ENCODE results near the gene MPND. TPM values are rescaled to one million over a fixed set of nuclear protein-coding genes. Genes with fewer than 3 reads are reported as not detected.
A peak's percentile ranks its signal among the peaks of the same experiment; 100 is the strongest.

Gene MPND
- polyA plus RNA-seq, 2 donors: 13.5 to 15.5 TPM

- Histone ChIP-seq H3K4me3 (ENCODE audit: low read depth in 1 of 2, low read length in 2 of 2) (no peak overlapping the region), H3K9me3 (ENCODE audit: control insufficient read depth in 2 of 2, insufficient read depth in 1 of 2, low read depth in 1 of 2, low read length in 1 of 2) (no peaks in the 10 kb centered on the region), H3K27me3 (ENCODE audit: control insufficient read depth in 1 of 2, insufficient read depth in 2 of 2, low read length in 2 of 2) (no peaks in the 10 kb centered on the region), H3K27ac (ENCODE audit: low read depth in 2 of 2, low read length in 1 of 2) (no peak overlapping the region), H3K36me3 (ENCODE audit: control insufficient read depth in 2 of 2, insufficient read depth in 2 of 2, low read length in 1 of 2) (peaks cover 23 to 70% of the 10 kb centered on the region in 2 donors), H3K4me1 (ENCODE audit: control insufficient read depth in 2 of 2, insufficient read depth in 2 of 2, low read length in 1 of 2) (peaks cover 0 to 2% of the 10 kb centered on the region in 2 donors)
- WGBS, 2 donors: 83 to 87% methylated on average over 25 of the region's 25 CpGs
These were observed 15.6 kb downstream of the MPND start for GRCh38 chr19:4358709-4359626.

GRCh38 chr19:4359627-4360000 is 16.3 kb downstream of the MPND start:
- 74 to 76% methylated on average over 13 of the region's 13 CpGs for WGBS, 2 donors
- Histone ChIP-seq H3K27ac (ENCODE audit: low read depth in 2 of 2, low read length in 1 of 2) (no peak overlapping the region), H3K36me3 (ENCODE audit: control insufficient read depth in 2 of 2, insufficient read depth in 2 of 2, low read length in 1 of 2) (peaks cover 23 to 70% of the 10 kb centered on the region in 2 donors), H3K27me3 (ENCODE audit: control insufficient read depth in 1 of 2, insufficient read depth in 2 of 2, low read length in 2 of 2) (no peaks in the 10 kb centered on the region), H3K9me3 (ENCODE audit: control insufficient read depth in 2 of 2, insufficient read depth in 1 of 2, low read depth in 1 of 2, low read length in 1 of 2) (no peaks in the 10 kb centered on the region), H3K4me1 (ENCODE audit: control insufficient read depth in 2 of 2, insufficient read depth in 2 of 2, low read length in 1 of 2) (peaks cover 0 to 2% of the 10 kb centered on the region in 2 donors), H3K4me3 (ENCODE audit: low read depth in 1 of 2, low read length in 2 of 2) (no peak overlapping the region)

- no peaks in the 10 kb centered on the region for H3K9me3 ChIP-seq (ENCODE audit: control insufficient read depth in 2 of 2, insufficient read depth in 1 of 2, low read depth in 1 of 2, low read length in 1 of 2)
- H3K4me3 ChIP-seq (ENCODE audit: low read depth in 1 of 2, low read length in 2 of 2): no peak overlapping the region
- peaks cover 0 to 2% of the 10 kb centered on the region in 2 donors for H3K4me1 ChIP-seq (ENCODE audit: control insufficient read depth in 2 of 2, insufficient read depth in 2 of 2, low read length in 1 of 2)
- WGBS, 2 donors: 70 to 72% methylated on average over 9 of the region's 9 CpGs
- H3K27me3 ChIP-seq (ENCODE audit: control insufficient read depth in 1 of 2, insufficient read depth in 2 of 2, low read length in 2 of 2): no peaks in the 10 kb centered on the region
- peak overlapping the region in 1 of 2 donors; percentile 51 for H3K27ac ChIP-seq (ENCODE audit: low read depth in 2 of 2, low read length in 1 of 2)
- H3K36me3 ChIP-seq (ENCODE audit: control insufficient read depth in 2 of 2, insufficient read depth in 2 of 2, low read length in 1 of 2): peaks cover 24 to 68% of the 10 kb centered on the region in 2 donors
These were observed 16.8 kb downstream of the MPND start for GRCh38 chr19:4360081-4360569.

- peak overlapping the region in 1 of 2 donors; percentile 51 for H3K27ac ChIP-seq (ENCODE audit: low read depth in 2 of 2, low read length in 1 of 2)
- H3K36me3 ChIP-seq (ENCODE audit: control insufficient read depth in 2 of 2, insufficient read depth in 2 of 2, low read length in 1 of 2): peaks cover 26 to 74% of the 10 kb centered on the region in 2 donors
- H3K4me3 ChIP-seq (ENCODE audit: low read depth in 1 of 2, low read length in 2 of 2): no peak overlapping the region
- H3K9me3 ChIP-seq (ENCODE audit: control insufficient read depth in 2 of 2, insufficient read depth in 1 of 2, low read depth in 1 of 2, low read length in 1 of 2): no peaks in the 10 kb centered on the region
- H3K4me1 ChIP-seq (ENCODE audit: control insufficient read depth in 2 of 2, insufficient read depth in 2 of 2, low read length in 1 of 2): peaks cover 0 to 7% of the 10 kb centered on the region in 2 donors
- WGBS, 2 donors: 60 to 67% methylated on average over 12 of the region's 12 CpGs
- no peaks in the 10 kb centered on the region for H3K27me3 ChIP-seq (ENCODE audit: control insufficient read depth in 1 of 2, insufficient read depth in 2 of 2, low read length in 2 of 2)
These were observed 17.3 kb downstream of the MPND start for GRCh38 chr19:4360641-4361151.

- peak overlapping the region; percentile 12 to 51 for H3K27ac ChIP-seq (ENCODE audit: low read depth in 2 of 2, low read length in 1 of 2)
- peaks cover 0 to 8% of the 10 kb centered on the region in 2 donors for H3K4me1 ChIP-seq (ENCODE audit: control insufficient read depth in 2 of 2, insufficient read depth in 2 of 2, low read length in 1 of 2)
- H3K36me3 ChIP-seq (ENCODE audit: control insufficient read depth in 2 of 2, insufficient read depth in 2 of 2, low read length in 1 of 2): peaks cover 26 to 77% of the 10 kb centered on the region in 2 donors
- H3K4me3 ChIP-seq (ENCODE audit: low read depth in 1 of 2, low read length in 2 of 2): no peak overlapping the region
- 86% methylated on average over 49 to 50 of the region's 50 CpGs for WGBS, 2 donors
- H3K27me3 ChIP-seq (ENCODE audit: control insufficient read depth in 1 of 2, insufficient read depth in 2 of 2, low read length in 2 of 2): no peaks in the 10 kb centered on the region
- no peaks in the 10 kb centered on the region for H3K9me3 ChIP-seq (ENCODE audit: control insufficient read depth in 2 of 2, insufficient read depth in 1 of 2, low read depth in 1 of 2, low read length in 1 of 2)
These were observed 18.0 kb downstream of the MPND start for GRCh38 chr19:4361152-4362046.

GRCh38 chr19:4362101-4362828 is 18.9 kb downstream of the MPND start:
- Histone ChIP-seq H3K4me3 (ENCODE audit: low read depth in 1 of 2, low read length in 2 of 2) (no peak overlapping the region), H3K4me1 (ENCODE audit: control insufficient read depth in 2 of 2, insufficient read depth in 2 of 2, low read length in 1 of 2) (peaks cover 0 to 8% of the 10 kb centered on the region in 2 donors), H3K27me3 (ENCODE audit: control insufficient read depth in 1 of 2, insufficient read depth in 2 of 2, low read length in 2 of 2) (no peaks in the 10 kb centered on the region), H3K27ac (ENCODE audit: low read depth in 2 of 2, low read length in 1 of 2) (no peak overlapping the region), H3K36me3 (ENCODE audit: control insufficient read depth in 2 of 2, insufficient read depth in 2 of 2, low read length in 1 of 2) (peaks cover 26 to 81% of the 10 kb centered on the region in 2 donors), H3K9me3 (ENCODE audit: control insufficient read depth in 2 of 2, insufficient read depth in 1 of 2, low read depth in 1 of 2, low read length in 1 of 2) (no peaks in the 10 kb centered on the region)
- 86 to 88% methylated on average over 32 of the region's 32 CpGs for WGBS, 2 donors

GRCh38 chr19:4362831-4363545 is 19.6 kb downstream of the MPND start:
- no peak overlapping the region for H3K4me3 ChIP-seq (ENCODE audit: low read depth in 1 of 2, low read length in 2 of 2)
- H3K36me3 ChIP-seq (ENCODE audit: control insufficient read depth in 2 of 2, insufficient read depth in 2 of 2, low read length in 1 of 2): peaks cover 30 to 84% of the 10 kb centered on the region in 2 donors
- 77 to 80% methylated on average over 21 to 22 of the region's 22 CpGs for WGBS, 2 donors
- H3K27me3 ChIP-seq (ENCODE audit: control insufficient read depth in 1 of 2, insufficient read depth in 2 of 2, low read length in 2 of 2): no peaks in the 10 kb centered on the region
- no peaks in the 10 kb centered on the region for H3K9me3 ChIP-seq (ENCODE audit: control insufficient read depth in 2 of 2, insufficient read depth in 1 of 2, low read depth in 1 of 2, low read length in 1 of 2)
- peaks cover 5 to 15% of the 10 kb centered on the region in 2 donors for H3K4me1 ChIP-seq (ENCODE audit: control insufficient read depth in 2 of 2, insufficient read depth in 2 of 2, low read length in 1 of 2)
- H3K27ac ChIP-seq (ENCODE audit: low read depth in 2 of 2, low read length in 1 of 2): no peak overlapping the region

GRCh38 chr19:4363571-4364304 is 20.4 kb downstream of the MPND start:
- no peak overlapping the region for H3K4me3 ChIP-seq (ENCODE audit: low read depth in 1 of 2, low read length in 2 of 2)
- no peaks in the 10 kb centered on the region for H3K27me3 ChIP-seq (ENCODE audit: control insufficient read depth in 1 of 2, insufficient read depth in 2 of 2, low read length in 2 of 2)
- H3K36me3 ChIP-seq (ENCODE audit: control insufficient read depth in 2 of 2, insufficient read depth in 2 of 2, low read length in 1 of 2): peaks cover 30 to 83% of the 10 kb centered on the region in 2 donors
- 91% methylated on average over 25 to 26 of the region's 26 CpGs for WGBS, 2 donors
- H3K4me1 ChIP-seq (ENCODE audit: control insufficient read depth in 2 of 2, insufficient read depth in 2 of 2, low read length in 1 of 2): peaks cover 9 to 21% of the 10 kb centered on the region in 2 donors
- no peak overlapping the region for H3K27ac ChIP-seq (ENCODE audit: low read depth in 2 of 2, low read length in 1 of 2)
- no peaks in the 10 kb centered on the region for H3K9me3 ChIP-seq (ENCODE audit: control insufficient read depth in 2 of 2, insufficient read depth in 1 of 2, low read depth in 1 of 2, low read length in 1 of 2)
